Breast epithelium (tissue), 4 donors: ENCODE measurements around the gene ACACA. TPM values are rescaled to one million over a fixed set of nuclear protein-coding genes. Genes with fewer than 3 reads are reported as not detected.
"Not testable (repeated sequence)": the region's sequence is repeated elsewhere in the genome, so short reads cannot be mapped to it uniquely, and the experiment has no call there.

Experiments
- DNase-seq, 2 donors: peaks; one replicate each; pipeline ENCODE4 v3.0.0-alpha.2; 2019; ENCODE audit warnings: low spot score in 2 of 2
- H3K27ac ChIP-seq, 2 donors: fragments of 200-600 bp; sonication (generic) in 1 of 2; one replicate each; pipeline ENCODE4 v1.5.1; 2016 to 2019; ENCODE audit warnings: mild to moderate bottlenecking in 1 of 2
- H3K27me3 ChIP-seq, 2 donors: fragments of 200-600 bp; sonication (generic) in 1 of 2; one replicate each; pipeline versions ENCODE4 v1.5.1 to v1.6.0; 2017 to 2019; ENCODE audit warnings: control low read depth in 1 of 2, mild to moderate bottlenecking in 1 of 2
- H3K36me3 ChIP-seq: fragments of 200-600 bp; one replicate; pipeline ENCODE4 v1.5.1; 2019
- H3K4me1 ChIP-seq, 2 donors: fragments of 200-600 bp; sonication (generic); one replicate each; pipeline ENCODE4 v1.5.1; 2016 to 2019; ENCODE audit warnings: control low read depth in 1 of 2
- H3K4me3 ChIP-seq, 3 donors: fragments of 200-600 bp; sonication (generic); 1 replicate in 2 of 3; 2 replicates in 1 of 3; pipeline ENCODE4 v1.5.1; 2016 to 2019; ENCODE audit warnings: mild to moderate bottlenecking in 3 of 3, moderate library complexity in 2 of 3
- H3K9me3 ChIP-seq, 2 donors: fragments of 200-600 bp; sonication (generic) in 1 of 2; one replicate each; pipeline ENCODE4 v1.5.1; 2016 to 2019; ENCODE audit warnings: control low read depth in 1 of 2
- POLR2A ChIP-seq: fragments of 450-650 bp; IDR thresholded peaks from one replicate; pipeline ENCODE4 v1.6.1; 2016; ENCODE audit warnings: antibody characterized with exemption, mild to moderate bottlenecking, moderate library complexity
- POLR2AphosphoS5 ChIP-seq, 3 donors: sonication (generic); formaldehyde crosslinking; IDR thresholded peaks; one replicate each; pipeline ENCODE4 v1.6.1; 2017; ENCODE audit warnings: antibody characterized with exemption in 3 of 3
- intact Hi-C: fragments of 100-400 bp; cut with DNase I; formaldehyde crosslinking; loops from one replicate; pipeline ENCODE4 v1.15.1; 2023; ENCODE audit warnings: low total_unique reads
- total RNA-seq, 3 donors: library from RNA; depleted of rRNA; stranded (reverse); fragments of >200 nt; gene quantifications; one replicate each; pipeline ENCODE4 v1.1.0, GENCODE V29; 2016
- TF ChIP-seq, protein P1 (sequence below), 3 donors: fragments of 450-650 bp; IDR thresholded peaks; one replicate each; pipeline ENCODE4 v1.5.1; 2016 to 2017; ENCODE audit warnings: antibody characterized with exemption in 3 of 3, mild to moderate bottlenecking in 3 of 3, moderate library complexity in 3 of 3

ACACA gene
- total RNA-seq, 3 donors from 2014 or later: 32.8 to 46.5 (median 36.1) TPM

DNA sequence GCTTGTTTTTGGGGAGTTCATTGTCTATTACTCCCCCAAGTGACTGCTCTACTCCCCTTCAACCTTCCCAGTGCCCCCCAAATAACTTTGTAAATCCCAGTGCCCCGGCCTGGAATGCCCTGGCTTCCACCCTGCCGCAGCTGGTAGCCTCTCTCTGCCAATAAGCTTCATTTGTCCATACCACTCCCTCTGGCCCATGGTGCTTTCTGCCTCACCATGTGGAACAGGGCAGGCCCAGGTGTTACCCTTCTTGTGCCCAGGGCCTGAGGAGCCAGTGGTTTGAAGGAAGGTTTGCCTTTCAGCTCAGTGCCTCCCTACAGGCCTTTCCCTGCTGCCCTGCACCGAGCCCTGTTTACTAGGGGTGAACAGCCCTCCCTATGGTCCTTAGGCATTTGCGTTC lies 323.7 kb downstream of the ACACA start:
- Histone ChIP-seq H3K36me3 (no peaks in the 10 kb centered on the region), H3K4me1 (no peaks in the 10 kb centered on the region), H3K4me3 (no peak overlapping the region), H3K9me3 (peaks cover 0 to 5% of the 10 kb centered on the region in 2 donors), H3K27ac (no peak overlapping the region), H3K27me3 (no peaks in the 10 kb centered on the region)
- TF ChIP-seq, protein P1, sequence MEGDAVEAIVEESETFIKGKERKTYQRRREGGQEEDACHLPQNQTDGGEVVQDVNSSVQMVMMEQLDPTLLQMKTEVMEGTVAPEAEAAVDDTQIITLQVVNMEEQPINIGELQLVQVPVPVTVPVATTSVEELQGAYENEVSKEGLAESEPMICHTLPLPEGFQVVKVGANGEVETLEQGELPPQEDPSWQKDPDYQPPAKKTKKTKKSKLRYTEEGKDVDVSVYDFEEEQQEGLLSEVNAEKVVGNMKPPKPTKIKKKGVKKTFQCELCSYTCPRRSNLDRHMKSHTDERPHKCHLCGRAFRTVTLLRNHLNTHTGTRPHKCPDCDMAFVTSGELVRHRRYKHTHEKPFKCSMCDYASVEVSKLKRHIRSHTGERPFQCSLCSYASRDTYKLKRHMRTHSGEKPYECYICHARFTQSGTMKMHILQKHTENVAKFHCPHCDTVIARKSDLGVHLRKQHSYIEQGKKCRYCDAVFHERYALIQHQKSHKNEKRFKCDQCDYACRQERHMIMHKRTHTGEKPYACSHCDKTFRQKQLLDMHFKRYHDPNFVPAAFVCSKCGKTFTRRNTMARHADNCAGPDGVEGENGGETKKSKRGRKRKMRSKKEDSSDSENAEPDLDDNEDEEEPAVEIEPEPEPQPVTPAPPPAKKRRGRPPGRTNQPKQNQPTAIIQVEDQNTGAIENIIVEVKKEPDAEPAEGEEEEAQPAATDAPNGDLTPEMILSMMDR (IDR thresholded peaks at IDR 0.05): no peak
- TF ChIP-seq POLR2AphosphoS5 (IDR thresholded peaks at IDR 0.05): no peak
- no peak for TF ChIP-seq POLR2A
- no peak for DNase-seq
- intact Hi-C loops: no loop called here

GRCh38 chr17:37082311-37082860 lies 324.2 kb downstream of the ACACA start:
- H3K9me3 ChIP-seq: peaks cover 0 to 5% of the 10 kb centered on the region in 2 donors
- TF ChIP-seq POLR2A (no peak), POLR2AphosphoS5 (IDR thresholded peaks at IDR 0.05) (no peak)
- TF ChIP-seq, protein P1 (IDR thresholded peaks at IDR 0.05): no peak
- H3K4me1 ChIP-seq: no peaks in the 10 kb centered on the region
- no peaks in the 10 kb centered on the region for H3K36me3 ChIP-seq
- no peak overlapping the region for H3K4me3 ChIP-seq
- no peak for DNase-seq
- no peaks in the 10 kb centered on the region for H3K27me3 ChIP-seq
- H3K27ac ChIP-seq: no peak overlapping the region
- intact Hi-C loops: no loop called here

GRCh38 chr17:37081287-37081686 lies 325.3 kb downstream of the ACACA start:
- TF ChIP-seq POLR2A (no peak), POLR2AphosphoS5 (IDR thresholded peaks at IDR 0.05) (no peak)
- TF ChIP-seq, protein P1 (IDR thresholded peaks at IDR 0.05): no peak
- peaks cover 0 to 5% of the 10 kb centered on the region in 2 donors for H3K9me3 ChIP-seq
- no peak for DNase-seq
- no peaks in the 10 kb centered on the region for H3K27me3 ChIP-seq
- no peaks in the 10 kb centered on the region for H3K4me1 ChIP-seq
- intact Hi-C loops: no loop called here
- H3K36me3 ChIP-seq: no peaks in the 10 kb centered on the region
- no peak overlapping the region for H3K27ac ChIP-seq
- no peak overlapping the region for H3K4me3 ChIP-seq

DNA sequence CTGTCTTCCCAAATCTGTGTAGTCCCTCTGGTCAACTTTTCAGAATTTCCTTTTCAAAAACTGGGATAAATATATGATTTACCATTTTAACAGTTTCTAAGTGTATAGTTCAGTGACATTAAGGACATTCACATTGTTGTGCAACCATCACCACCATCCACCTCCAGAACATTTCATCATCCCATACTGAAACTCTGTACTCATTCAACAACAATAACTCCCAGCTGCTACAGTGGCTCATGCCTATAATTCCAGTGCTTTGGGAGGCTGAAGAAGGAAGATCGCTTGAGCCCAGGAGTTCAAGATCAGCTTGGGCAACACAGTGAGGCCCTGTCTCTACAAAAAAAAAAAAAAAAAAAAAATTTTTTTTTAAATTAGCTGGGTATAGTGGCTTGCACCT lies 326.9 kb downstream of the ACACA start:
- intact Hi-C loops: no loop called here
- TF ChIP-seq POLR2AphosphoS5 (IDR thresholded peaks at IDR 0.05) (no peak), POLR2A (no peak)
- TF ChIP-seq, protein P1 (IDR thresholded peaks at IDR 0.05): no peak
- H3K9me3 ChIP-seq: peaks cover 0 to 5% of the 10 kb centered on the region in 2 donors
- no peak for DNase-seq
- H3K36me3 ChIP-seq: no peaks in the 10 kb centered on the region
- H3K4me1 ChIP-seq: no peaks in the 10 kb centered on the region
- H3K27ac ChIP-seq: no peak overlapping the region
- H3K4me3 ChIP-seq: no peak overlapping the region
- no peaks in the 10 kb centered on the region for H3K27me3 ChIP-seq

DNA sequence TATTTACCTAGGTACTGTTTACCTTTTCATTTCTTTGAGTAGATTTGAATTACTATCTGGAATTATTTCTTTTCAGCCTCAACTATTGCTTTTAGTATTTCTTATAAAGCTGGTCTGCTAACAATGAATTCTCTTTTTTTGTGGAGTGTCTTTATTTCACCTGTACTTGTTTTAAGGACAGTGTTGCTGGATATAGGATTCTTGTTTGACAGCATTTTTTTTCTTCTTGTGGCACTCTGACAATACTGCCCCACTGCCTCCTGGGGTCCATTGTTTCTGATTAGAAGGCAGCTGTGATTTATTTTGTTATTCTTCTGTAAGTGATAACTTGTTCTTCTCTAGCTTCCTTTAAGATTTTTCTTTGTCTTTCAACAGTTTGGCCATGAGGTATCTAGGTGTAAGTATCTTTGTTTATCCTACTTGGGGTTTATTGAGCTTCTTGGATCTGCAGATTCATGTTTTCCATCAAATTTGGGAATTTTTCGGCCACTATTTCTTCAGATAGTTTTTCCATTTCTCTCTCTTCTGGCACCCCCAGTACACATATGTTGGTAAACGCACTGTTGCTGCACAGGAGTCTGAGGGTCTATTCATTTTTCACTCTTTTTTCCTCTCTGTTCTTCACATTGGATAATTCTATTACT lies 327.4 kb downstream of the ACACA start:
- peaks cover 0 to 5% of the 10 kb centered on the region in 2 donors for H3K9me3 ChIP-seq
- no peak overlapping the region for H3K4me3 ChIP-seq
- H3K27me3 ChIP-seq: no peaks in the 10 kb centered on the region
- intact Hi-C loops: no loop called here
- no peaks in the 10 kb centered on the region for H3K4me1 ChIP-seq
- H3K27ac ChIP-seq: no peak overlapping the region
- no peak for DNase-seq
- no peaks in the 10 kb centered on the region for H3K36me3 ChIP-seq
- TF ChIP-seq POLR2A (no peak), POLR2AphosphoS5 (IDR thresholded peaks at IDR 0.05) (no peak)

DNA sequence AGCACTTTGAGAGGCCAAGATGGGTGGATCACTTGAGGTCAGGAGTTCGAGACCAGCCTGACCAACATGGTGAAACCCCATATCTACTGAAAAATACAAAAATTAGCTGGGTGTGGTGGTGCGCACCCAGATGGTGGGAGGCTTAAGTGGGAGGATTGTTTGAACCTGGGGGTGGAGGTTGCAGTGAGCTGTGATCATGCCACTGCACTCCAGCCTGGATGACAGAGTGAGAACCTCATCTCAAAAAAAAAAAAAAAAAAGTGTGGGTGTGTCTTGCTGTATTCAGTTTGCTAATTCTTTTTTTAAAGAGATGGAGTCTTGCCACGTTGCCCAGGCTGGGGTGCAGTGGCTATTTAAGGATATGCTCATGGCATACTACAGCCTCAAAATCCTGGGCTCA lies 333.2 kb downstream of the ACACA start:
- H3K4me1 ChIP-seq, intact Hi-C loops, H3K4me3 ChIP-seq, H3K9me3 ChIP-seq, H3K36me3 ChIP-seq, DNase-seq, H3K27ac ChIP-seq, H3K27me3 ChIP-seq: not testable (repeated sequence)
